Left hindlimb (tissue), 1 donor: ENCODE measurements around the gene DBNDD1.
A peak's percentile ranks its signal among the peaks of the same experiment; 100 is the strongest.
"Not testable (repeated sequence)": the region's sequence is repeated elsewhere in the genome, so short reads cannot be mapped to it uniquely, and the experiment has no call there.

ENCODE experiments used
- DNase-seq: peaks from one replicate; pipeline ENCODE4 v3.0.0-alpha.2; 2018

Gene DBNDD1

GRCh38 chr16:90010676-90011507 lies 8.4 kb downstream of the DBNDD1 start:
- no peak for DNase-seq

- DNase-seq = peak; percentile 24
These were observed 9.9 kb downstream of the DBNDD1 start for GRCh38 chr16:90009172-90009899.

- peak; percentile 30 for DNase-seq
These were observed 10.5 kb downstream of the DBNDD1 start for GRCh38 chr16:90008708-90009145.

DNA sequence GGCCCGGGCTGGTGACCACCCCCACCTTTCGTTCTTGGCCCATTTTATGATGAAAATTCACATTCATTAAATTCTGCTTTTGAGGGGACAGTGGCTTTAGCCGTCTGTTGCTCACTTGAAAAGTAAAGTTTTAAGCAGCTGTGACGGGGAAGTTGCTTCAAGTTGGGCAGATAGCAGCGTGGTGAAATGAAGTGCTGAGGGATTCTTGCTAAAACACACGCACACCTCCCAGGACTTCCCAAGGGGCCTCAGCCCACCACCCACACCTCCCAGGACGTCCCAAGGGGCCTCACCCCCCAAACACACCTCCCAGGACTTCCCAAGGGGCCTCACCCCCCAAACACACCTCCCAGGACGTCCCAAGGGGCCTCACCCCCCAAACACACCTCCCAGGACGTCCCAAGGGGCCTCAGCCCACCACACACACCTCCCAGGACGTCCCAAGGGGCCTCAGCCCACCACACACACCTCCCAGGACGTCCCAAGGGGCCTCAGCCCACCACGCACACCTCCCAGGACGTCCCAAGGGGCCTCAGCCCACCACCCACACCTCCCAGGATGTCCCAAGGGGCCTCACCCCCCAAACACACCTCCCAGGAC lies 11.5 kb downstream of the DBNDD1 start:
- DNase-seq = not testable (repeated sequence)

- DNase-seq = no peak
These were observed 12.2 kb downstream of the DBNDD1 start for GRCh38 chr16:90007015-90007414.

GRCh38 chr16:90005956-90006663 lies 13.1 kb downstream of the DBNDD1 start:
- no peak for DNase-seq

GRCh38 chr16:90004577-90004976 lies 14.7 kb downstream of the DBNDD1 start:
- no peak for DNase-seq

GRCh38 chr16:90002759-90003158 lies 16.5 kb downstream of the DBNDD1 start:
- no peak for DNase-seq

DNA sequence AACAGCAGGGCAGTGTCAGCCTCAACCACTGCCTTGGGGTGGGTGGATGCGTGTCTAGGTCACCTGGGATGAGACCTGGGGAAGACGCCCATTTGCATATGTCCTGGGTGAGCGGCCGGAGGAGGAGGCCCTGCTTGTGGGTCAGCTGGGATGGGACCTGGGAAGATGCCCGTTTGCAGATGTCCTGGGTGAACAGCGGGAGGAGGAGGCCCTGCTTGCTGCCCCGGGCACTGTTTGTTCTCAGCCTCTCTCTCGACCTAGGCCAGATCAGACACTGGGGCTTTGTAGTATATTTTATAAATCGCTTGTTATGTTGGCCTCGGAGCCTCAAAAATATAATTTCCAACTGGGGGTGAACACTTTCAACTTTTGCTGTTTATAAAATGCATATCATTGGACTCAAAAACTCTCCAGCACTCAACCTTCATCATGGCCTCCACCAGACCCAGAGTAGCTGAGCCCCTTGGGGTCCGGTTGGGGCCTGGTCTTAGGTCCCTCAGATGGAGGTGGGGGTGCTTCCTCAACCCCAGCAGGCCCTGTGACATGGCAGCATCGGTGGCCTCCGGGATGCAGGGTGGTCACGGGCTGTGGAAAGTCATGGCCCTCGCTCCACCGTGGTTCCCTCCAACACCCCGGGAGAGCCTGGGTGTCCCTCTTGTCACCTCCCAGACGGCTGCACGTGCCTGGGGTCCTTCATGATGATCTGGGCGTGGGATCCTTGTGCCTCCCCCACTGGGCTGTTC lies 17.3 kb downstream of the DBNDD1 start:
- no peak for DNase-seq

GRCh38 chr16:90000733-90001427 lies 18.4 kb downstream of the DBNDD1 start:
- no peak for DNase-seq

DNA sequence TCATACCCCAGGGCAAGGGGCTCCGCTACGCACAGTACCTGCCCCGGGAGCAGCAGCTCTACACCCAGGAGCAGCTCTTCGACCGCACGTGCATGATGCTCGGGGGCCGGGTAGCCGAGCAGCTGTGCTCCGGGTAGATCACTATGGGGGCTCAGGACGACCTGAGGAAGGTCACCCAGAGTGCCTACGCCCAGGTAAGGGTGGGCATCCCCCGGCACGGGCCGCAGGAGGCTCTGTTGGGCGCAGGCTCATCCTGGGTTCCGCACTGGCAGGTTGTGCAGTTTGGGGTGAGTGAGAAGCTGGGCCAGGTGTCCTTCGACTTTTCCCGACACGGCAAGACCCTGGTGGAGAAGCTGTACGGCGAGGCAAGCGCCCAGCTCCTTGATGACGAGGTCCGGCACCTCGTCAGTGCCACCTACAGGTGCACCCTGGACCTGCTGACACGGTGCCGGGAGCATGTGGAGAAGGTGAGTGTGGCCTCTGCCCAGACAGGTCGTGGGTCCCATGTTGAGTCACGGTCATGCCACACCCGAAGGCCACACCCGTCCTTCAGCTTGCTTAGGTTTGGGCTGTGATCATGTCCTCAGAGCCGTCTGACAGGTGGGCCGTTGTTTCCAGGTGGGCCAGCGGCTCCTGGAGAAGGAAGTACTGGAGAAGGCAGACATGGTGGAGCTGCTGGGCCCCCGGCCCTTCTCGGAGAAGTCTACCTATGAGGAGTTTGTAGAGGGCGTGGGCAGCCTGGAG lies 19.3 kb downstream of the DBNDD1 start:
- DNase-seq = no peak

GRCh38 chr16:89996178-89996489 lies 23.1 kb downstream of the DBNDD1 start:
- DNase-seq = no peak

- not testable (repeated sequence) for DNase-seq
These were observed 23.6 kb downstream of the DBNDD1 start for GRCh38 chr16:89995475-89996177.

DNA sequence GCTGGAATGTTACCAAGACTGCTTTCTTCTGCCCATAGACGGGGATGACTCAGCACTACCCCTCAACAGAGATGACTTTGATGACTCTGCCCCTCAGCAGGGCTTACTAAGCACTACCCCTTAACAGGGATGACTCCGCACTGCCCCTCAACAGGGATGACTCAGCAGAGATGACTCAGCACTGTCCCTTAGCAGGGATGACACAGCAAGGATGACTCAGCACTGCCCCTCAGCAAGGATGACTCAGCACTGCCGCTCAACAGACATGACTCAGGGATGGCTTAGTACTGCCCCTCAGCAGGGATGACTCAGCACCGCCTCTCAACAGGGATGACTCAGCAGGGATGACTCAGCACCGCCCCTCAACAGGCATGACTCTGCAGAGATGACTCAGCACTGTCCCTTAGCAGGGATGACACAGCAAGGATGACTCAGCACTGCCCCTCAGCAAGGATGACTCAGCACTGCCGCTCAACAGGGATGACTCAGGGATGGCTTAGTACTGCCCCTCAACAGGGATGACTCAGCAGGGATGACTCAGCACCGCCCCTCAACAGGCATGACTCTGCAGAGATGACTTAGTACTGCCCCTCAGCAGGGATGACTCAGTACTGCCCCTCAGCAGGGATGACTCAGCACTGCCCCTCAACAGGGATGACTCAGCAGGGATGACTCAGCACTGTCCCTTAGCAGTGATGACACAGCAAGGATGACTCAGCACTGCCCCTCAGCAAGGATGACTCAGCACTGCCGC lies 24.4 kb downstream of the DBNDD1 start:
- DNase-seq = not testable (repeated sequence)

- DNase-seq = no peak
These were observed 24.9 kb downstream of the DBNDD1 start for GRCh38 chr16:89994389-89994720.

GRCh38 chr16:89993971-89994370 lies 25.3 kb downstream of the DBNDD1 start:
- DNase-seq = no peak

- no peak for DNase-seq
These were observed 25.9 kb downstream of the DBNDD1 start for GRCh38 chr16:89993377-89993776.

- no peak for DNase-seq
These were observed 28.5 kb downstream of the DBNDD1 start for GRCh38 chr16:89990799-89991198.

DNA sequence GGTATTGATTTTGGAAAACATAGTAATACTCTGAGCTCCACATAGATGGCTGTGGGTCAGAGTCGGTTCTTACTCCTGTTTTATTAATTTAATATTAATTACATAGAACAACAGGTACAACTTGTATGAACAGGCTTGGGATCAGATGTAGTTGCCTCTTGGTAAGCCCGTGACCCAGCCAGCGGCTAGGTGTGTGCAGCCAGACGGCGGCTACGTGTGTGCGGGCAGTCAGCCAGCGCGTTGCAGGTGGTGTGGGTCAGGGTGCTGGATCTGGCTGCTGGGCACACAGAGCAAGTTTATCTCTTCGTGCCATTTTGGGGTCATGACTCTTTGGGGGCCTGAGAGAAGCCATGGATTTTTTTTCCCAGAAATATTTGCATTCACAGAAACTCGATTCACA lies 30.3 kb downstream of the DBNDD1 start:
- DNase-seq = no peak

DNA sequence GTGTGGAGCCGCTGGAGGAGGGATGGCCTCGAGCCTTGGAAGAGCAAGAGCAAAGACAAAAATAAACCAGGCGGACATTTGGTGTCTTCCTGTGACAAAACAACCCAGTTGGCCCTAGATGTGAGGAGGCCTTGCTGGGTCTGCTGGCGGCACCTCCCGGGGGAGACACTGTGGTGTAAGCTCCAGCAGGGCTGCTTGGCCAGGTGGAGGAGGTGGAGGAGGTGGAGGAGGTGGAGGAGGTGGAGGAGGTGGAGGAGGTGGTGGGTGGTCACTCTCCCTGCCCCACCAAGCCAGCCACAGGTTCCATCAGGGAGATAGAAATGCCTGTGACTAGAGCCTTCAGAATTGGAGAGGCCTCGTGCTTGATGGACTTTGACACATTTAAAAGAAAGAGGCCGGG lies 32.1 kb downstream of the DBNDD1 start:
- no peak for DNase-seq
